Large intestine (tissue), 12 donors: Measurements from ENCODE around the gene LMBRD2. TPM values are rescaled to one million over a fixed set of nuclear protein-coding genes. Genes with fewer than 3 reads are reported as not detected.
"Not testable (repeated sequence)": the region's sequence is repeated elsewhere in the genome, so short reads cannot be mapped to it uniquely, and the experiment has no call there.

Experiments used
- DNase-seq, 2 donors: peaks; one replicate each; pipeline versions ENCODE4 v3.0.0 to v3.0.0-alpha.2; 2013
- H3K27ac ChIP-seq: one replicate; pipeline ENCODE4 v1.5.1; 2013; ENCODE audit warnings: low read length
- H3K27me3 ChIP-seq: 2 replicates; pipeline ENCODE4 v1.6.1; 2013; ENCODE audit warnings: low read length; ENCODE audit not compliant: control insufficient read depth, insufficient read depth
- H3K36me3 ChIP-seq: 2 replicates; pipeline ENCODE4 v1.6.1; 2013; ENCODE audit warnings: low read length; ENCODE audit not compliant: control insufficient read depth, insufficient read depth
- H3K4me1 ChIP-seq: one replicate; pipeline ENCODE4 v1.6.1; 2013; ENCODE audit warnings: low read length; ENCODE audit not compliant: control insufficient read depth, insufficient read depth
- H3K4me3 ChIP-seq: one replicate; pipeline ENCODE4 v1.5.1; 2013; ENCODE audit warnings: low read length
- H3K9me3 ChIP-seq: one replicate; pipeline ENCODE4 v1.6.1; 2013; ENCODE audit warnings: mild to moderate bottlenecking, low read depth, low read length, moderate library complexity; ENCODE audit not compliant: control insufficient read depth
- WGBS: methylation state at CpG from one replicate; pipeline ENCODE4 v1.1.5; 2013; ENCODE audit warnings: low lambda C conversion rate; ENCODE audit not compliant: insufficient coverage; 5-methylcytosine and 5-hydroxymethylcytosine counted together
- long read RNA-seq, 11 donors: transcript quantifications; one replicate each; lab custom pipeline, GENCODE V29; 2026
- polyA plus RNA-seq: library from polyadenylated mRNA; unstranded; fragments of 120-200 nt; gene quantifications from one replicate; pipeline ENCODE4 v1.2.1, GENCODE V29; 2013

Gene LMBRD2
- polyA plus RNA-seq: 17.8 TPM
- long read RNA-seq, donor 1, full-length matches to known transcripts: 1 of 1 reads
- long read RNA-seq, donor 1, partial matches to known transcripts: 0 of 1 reads
- long read RNA-seq, donor 1, other reads (novel, unspliced or antisense): 0 of 1 reads
- long read RNA-seq, donor 2, full-length matches to known transcripts: 2 of 2 reads
- long read RNA-seq, donor 2, partial matches to known transcripts: 0 of 2 reads
- long read RNA-seq, donor 2, other reads (novel, unspliced or antisense): 0 of 2 reads
- long read RNA-seq, donor 3, full-length matches to known transcripts: 3 of 3 reads
- long read RNA-seq, donor 3, partial matches to known transcripts: 0 of 3 reads
- long read RNA-seq, donor 3, other reads (novel, unspliced or antisense): 0 of 3 reads
- long read RNA-seq, donor 4: 0 reads
- long read RNA-seq, donor 5, full-length matches to known transcripts: 1 of 1 reads
- long read RNA-seq, donor 5, partial matches to known transcripts: 0 of 1 reads
- long read RNA-seq, donor 5, other reads (novel, unspliced or antisense): 0 of 1 reads
- long read RNA-seq, donor 6, full-length matches to known transcripts: 1 of 1 reads
- long read RNA-seq, donor 6, partial matches to known transcripts: 0 of 1 reads
- long read RNA-seq, donor 6, other reads (novel, unspliced or antisense): 0 of 1 reads
- long read RNA-seq, donor 7: 0 reads
- long read RNA-seq, donor 8, partial matches to known transcripts: 0 of 19 reads
- long read RNA-seq, donor 8, other reads (novel, unspliced or antisense): 19 of 19 reads
- long read RNA-seq, donor 9, full-length matches to known transcripts: 1 of 1 reads
- long read RNA-seq, donor 9, partial matches to known transcripts: 0 of 1 reads
- long read RNA-seq, donor 9, other reads (novel, unspliced or antisense): 0 of 1 reads
- long read RNA-seq, donor 10, full-length matches to known transcripts: 1 of 1 reads
- long read RNA-seq, donor 10, partial matches to known transcripts: 0 of 1 reads
- long read RNA-seq, donor 10, other reads (novel, unspliced or antisense): 0 of 1 reads
- long read RNA-seq, donor 11: 0 reads

DNA sequence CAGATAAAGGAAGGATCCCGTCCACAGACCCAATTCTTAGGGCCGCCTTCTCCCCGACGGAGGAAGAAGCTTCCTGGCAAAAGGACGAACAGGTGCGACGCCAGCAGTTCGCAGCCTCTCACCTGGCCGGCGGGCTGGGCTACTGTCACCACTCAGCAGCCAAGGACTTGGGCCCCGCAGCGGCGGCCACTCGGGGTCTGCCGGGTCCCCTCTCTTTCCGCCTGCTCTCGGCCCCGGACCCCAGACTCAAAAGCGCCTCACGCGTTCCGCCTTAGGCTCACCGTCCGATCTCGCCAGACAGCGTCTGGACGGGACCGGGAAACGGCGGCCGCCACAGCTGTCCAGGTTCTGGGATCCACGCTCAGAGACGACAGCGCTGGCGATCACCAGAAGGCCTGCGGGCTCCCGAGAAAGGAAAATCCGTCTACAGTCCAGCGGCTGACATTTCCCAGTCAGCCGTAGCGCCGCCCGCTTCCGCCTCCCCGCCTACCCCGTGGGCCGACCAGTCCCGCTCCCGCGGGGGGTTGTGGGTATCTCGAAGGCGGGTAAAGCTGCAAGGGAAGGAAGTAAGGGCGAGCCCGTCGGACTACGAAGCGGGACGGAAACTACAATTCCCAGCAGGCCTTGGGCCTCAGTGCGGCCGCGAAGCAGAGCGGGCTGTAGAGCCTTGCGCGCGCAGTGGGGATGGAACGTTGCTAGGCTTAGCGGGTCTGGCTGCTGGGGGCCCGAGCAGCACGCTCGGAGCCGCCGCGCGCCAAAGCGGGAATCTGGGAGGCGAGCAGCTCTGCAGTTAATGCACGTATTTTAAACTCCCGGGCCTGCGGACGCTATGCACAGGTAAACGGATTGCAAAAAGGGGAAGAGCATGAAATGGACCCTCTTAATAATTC, at the start of gene LMBRD2, which contains the start of gene SKP2:
TSS of gene LMBRD2 (minus strand) at position 454 of the 890 bp plus-strand sequence. CDS start 8,538 bp downstream, outside the sequence.
TSS of gene SKP2 (plus strand) at position 678 of the 890 bp plus-strand sequence. CDS start at position 830, 152 bp downstream.
- Histone ChIP-seq H3K4me3 (peak within 1 kb of the TSS; percentile 69), H3K9me3 (peaks cover 9% of the 10 kb centered on the region), H3K27me3 (no peaks in the 10 kb centered on the region), H3K27ac (peak within 1 kb of the TSS; percentile 84), H3K36me3 (peaks cover 31% of the 10 kb centered on the region), H3K4me1 (peaks cover 17% of the 10 kb centered on the region)
- WGBS: 0% methylated on average over 1 of the region's 81 CpGs
- peak; percentile 99 for DNase-seq

DNA sequence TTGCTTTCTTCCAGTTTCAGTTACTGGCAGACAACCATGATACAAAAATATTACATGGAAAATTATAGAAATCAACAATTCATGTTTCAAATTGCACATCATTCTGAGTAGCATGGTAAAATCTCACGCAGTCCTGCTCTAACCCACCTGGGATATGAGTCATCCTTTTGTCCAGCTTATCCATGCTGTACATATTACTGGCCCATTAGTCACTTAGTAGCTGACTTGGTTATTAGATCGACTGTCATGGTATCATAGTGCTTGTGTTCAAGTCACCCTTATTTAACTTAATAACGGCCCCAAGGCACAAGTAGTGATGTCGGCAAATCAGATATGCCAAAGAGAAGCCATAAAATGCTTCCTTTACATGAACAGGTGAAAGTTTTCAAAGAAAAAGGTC, 48.8 kb upstream of the LMBRD2 start:
- WGBS: 80% methylated on average over 1 of the region's 4 CpGs

DNA sequence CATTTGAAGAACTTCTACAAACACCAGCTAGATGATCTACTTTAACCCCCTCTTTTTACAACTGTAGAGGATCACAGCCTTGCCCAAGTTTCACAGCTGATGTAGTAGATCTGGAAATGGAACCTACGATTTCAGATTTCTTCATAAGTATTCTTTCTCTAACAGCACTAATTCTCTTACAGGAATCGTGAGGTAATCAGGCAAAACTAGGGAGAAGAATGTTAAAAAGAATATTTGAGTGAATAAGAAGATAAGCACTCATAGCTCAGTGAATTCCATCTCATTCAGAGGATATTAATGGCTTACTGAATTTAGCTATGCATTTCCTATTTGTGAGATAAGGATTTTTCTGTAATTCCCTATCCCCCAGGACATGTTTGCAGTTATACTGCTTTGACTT, 47.9 kb upstream of the LMBRD2 start:
- no peak for DNase-seq
- peaks cover 45% of the 10 kb centered on the region for H3K36me3 ChIP-seq
- WGBS: 80% methylated on average over 1 of the region's 2 CpGs
- H3K27me3 ChIP-seq: no peaks in the 10 kb centered on the region
- H3K4me1 ChIP-seq: no peaks in the 10 kb centered on the region
- no peak overlapping the region for H3K4me3 ChIP-seq
- no peak overlapping the region for H3K27ac ChIP-seq
- H3K9me3 ChIP-seq: no peaks in the 10 kb centered on the region

More for the DNA sequence above, 48.8 kb upstream of the LMBRD2 start:
- Histone ChIP-seq H3K4me3 (no peak overlapping the region), H3K27me3 (no peaks in the 10 kb centered on the region), H3K9me3 (no peaks in the 10 kb centered on the region), H3K4me1 (no peaks in the 10 kb centered on the region), H3K27ac (no peak overlapping the region), H3K36me3 (peaks cover 38% of the 10 kb centered on the region)
- DNase-seq: no peak

DNA sequence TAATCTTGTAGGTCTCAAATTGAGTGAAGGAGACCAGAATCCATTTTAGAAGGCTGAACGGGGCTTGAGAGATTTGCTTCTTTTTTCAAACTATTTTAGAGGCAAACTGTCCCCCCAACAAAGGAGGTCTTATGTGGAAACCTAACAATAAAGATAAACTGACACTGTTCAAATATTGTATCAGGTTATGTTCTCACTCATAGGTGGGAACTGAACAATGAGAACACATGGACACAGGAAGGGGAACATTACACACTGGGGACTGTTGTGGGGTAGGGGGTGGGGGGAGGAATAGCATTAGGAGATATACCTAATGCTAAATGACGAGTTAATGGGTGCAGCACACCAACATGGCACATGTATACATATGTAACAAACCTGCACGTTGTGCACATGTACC, 47.1 kb upstream of the LMBRD2 start:
- H3K27ac ChIP-seq, H3K4me3 ChIP-seq: not testable (repeated sequence)

DNA sequence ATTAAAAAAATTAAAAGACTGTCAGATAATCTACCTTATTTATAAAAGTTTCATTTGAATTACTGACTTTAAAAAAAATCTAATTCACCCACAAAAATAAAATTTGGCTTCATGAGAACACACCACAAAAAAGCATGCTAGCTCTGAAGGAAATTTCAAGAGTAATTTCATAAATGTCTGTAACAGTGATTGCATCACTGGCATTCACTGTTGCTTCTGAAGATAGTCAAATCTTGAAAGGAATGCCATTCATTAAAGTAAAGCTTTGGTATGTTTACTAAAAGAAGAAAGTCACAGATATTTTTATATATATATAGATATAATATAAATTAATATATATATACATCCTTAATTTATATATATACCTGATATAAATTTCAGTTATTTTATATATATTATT, 46.6 kb upstream of the LMBRD2 start:
- Histone ChIP-seq H3K27me3 (no peaks in the 10 kb centered on the region), H3K36me3 (peaks cover 47% of the 10 kb centered on the region), H3K27ac (no peak overlapping the region), H3K9me3 (no peaks in the 10 kb centered on the region), H3K4me1 (no peaks in the 10 kb centered on the region), H3K4me3 (no peak overlapping the region)
- no peak for DNase-seq

More for the DNA sequence above, 47.1 kb upstream of the LMBRD2 start:
- H3K36me3 ChIP-seq: peaks cover 46% of the 10 kb centered on the region
- not testable (repeated sequence) for H3K4me1 ChIP-seq, H3K9me3 ChIP-seq, H3K27me3 ChIP-seq, DNase-seq
- no CpG with 5 or more reads among the region's 3 CpGs for WGBS

DNA sequence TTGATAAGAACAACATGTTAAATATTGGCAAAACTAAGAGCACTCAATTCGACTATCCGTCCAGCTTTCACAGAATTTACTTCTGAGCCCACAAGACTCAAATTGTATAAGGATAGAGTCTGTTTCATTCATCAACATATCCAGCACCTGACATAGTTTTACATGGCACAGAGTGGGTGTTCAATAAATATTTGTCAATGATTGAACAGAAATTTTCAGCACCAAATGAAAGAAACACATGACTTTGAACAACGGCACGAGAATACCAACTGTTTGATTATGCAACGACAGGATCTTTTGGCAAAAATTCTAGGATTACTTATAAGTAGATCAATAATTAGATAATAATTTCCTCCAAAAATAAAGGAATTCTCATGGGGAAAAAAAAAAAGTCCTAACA, 42.1 kb upstream of the LMBRD2 start:
- H3K27ac ChIP-seq: no peak overlapping the region
- peaks cover 35% of the 10 kb centered on the region for H3K36me3 ChIP-seq
- DNase-seq: no peak
- H3K4me3 ChIP-seq: no peak overlapping the region
- H3K4me1 ChIP-seq: no peaks in the 10 kb centered on the region
- no CpG with 5 or more reads among the region's 5 CpGs for WGBS
- H3K27me3 ChIP-seq: no peaks in the 10 kb centered on the region
- H3K9me3 ChIP-seq: no peaks in the 10 kb centered on the region

DNA sequence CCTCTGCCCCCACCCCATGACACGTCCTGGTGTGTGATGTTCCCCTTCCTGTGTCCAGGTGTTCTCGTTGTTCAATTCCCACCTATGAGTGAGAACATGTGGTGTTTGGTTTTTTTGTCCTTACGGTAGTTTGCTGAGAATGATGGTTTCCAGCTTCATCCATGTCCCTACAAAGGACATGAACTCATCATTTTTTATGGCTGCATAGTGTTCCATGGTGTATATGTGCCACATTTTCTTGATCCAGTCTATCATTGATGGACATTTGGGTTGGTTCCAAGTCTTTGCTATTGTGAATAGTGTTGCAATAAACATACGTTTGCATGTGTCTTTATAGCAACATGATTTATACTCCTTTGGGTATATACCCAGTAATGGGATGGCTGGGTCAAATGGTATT, 32.7 kb upstream of the LMBRD2 start:
- WGBS: no CpG with 5 or more reads among the region's 4 CpGs

DNA sequence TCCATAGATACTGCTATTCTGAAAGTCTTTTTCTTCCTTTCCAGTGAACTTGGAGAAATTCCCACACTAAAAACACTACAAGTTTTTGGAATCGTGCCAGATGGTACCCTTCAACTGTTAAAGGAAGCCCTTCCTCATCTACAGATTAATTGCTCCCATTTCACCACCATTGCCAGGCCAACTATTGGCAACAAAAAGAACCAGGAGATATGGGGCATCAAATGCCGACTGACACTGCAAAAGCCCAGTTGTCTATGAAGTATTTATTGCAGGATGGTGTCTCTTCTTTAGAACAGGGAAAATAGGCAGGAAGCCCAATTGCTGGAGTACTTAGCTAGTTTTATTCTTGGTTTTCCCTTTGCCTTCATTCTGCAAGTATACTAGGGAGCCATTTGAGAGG, 30.1 kb upstream of the LMBRD2 start:
- Histone ChIP-seq H3K4me1 (no peaks in the 10 kb centered on the region), H3K4me3 (no peak overlapping the region), H3K27me3 (no peaks in the 10 kb centered on the region), H3K27ac (no peak overlapping the region), H3K36me3 (peaks cover 38% of the 10 kb centered on the region), H3K9me3 (no peaks in the 10 kb centered on the region)
- WGBS: no CpG with 5 or more reads among the region's 2 CpGs
- DNase-seq: no peak

More for the DNA sequence above, 32.7 kb upstream of the LMBRD2 start:
- not testable (repeated sequence) for H3K4me3 ChIP-seq, H3K27me3 ChIP-seq, H3K27ac ChIP-seq, DNase-seq, H3K4me1 ChIP-seq, H3K9me3 ChIP-seq
- peaks cover 19% of the 10 kb centered on the region for H3K36me3 ChIP-seq

DNA sequence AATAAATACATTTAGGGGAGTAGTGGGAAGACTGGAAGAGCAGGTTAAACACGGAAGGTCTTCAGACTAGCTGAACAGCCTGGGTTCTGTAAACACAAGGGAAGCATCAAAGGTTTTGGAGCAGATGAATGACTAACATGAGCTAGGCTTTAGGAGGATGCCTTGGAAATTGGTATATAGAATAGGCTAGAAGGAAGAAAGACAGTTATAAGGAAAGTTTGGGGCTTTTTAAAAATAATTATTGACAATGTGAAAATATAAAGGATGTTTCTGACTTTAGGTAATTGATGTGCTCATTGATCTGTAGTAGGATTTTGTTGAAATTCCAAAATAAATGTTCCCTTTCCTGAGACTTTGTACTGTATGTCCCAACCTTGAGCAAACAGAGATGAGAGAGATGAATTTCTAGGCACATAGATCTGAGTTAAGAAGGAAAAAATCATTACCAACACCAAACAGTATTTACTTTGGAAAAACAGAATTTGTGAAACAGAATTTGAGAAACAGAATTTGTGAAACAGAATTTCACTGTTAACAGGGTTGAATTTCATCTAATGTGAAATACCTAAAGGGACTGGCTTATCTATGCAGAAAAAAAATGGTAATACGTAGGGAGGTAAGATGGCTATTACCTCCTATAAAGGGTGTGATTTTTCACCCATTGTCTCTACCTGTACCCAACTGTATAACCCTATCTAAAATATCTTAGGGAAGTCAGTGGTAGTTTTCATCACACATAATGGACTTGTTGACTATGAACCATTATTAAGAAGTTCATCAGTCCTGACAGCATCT, 29.1 kb upstream of the LMBRD2 start:
- no peak for DNase-seq
- no peaks in the 10 kb centered on the region for H3K9me3 ChIP-seq
- no peaks in the 10 kb centered on the region for H3K4me1 ChIP-seq
- WGBS: 17% methylated on average over 1 of the region's 2 CpGs
- H3K36me3 ChIP-seq: peaks cover 38% of the 10 kb centered on the region
- H3K27me3 ChIP-seq: no peaks in the 10 kb centered on the region
- H3K4me3 ChIP-seq: no peak overlapping the region
- H3K27ac ChIP-seq: no peak overlapping the region
